ENCODE measurements around the gene ARL15.
"Not testable (repeated sequence)": the region's sequence is repeated elsewhere in the genome, so short reads cannot be mapped to it uniquely, and the experiment has no call there.

ARL15 gene

DNA sequence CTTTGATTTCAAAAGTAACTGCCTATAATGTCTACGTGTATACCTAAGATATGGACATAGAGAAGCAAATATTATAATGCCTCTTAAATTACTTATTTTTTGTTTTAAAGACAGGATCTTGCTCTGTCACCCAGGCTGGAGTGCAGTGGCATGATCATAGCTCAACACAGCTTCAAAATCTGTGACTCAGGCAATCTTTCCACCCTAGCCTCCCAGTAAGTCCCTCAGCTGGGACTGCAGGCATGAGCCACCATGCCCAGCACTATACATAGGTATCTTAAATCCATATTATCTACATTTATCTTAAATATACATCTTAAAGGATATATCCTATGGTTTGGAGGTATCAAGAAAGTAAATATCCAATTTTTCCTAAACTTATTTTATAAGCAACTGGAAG lies 261.2 kb downstream of the ARL15 start:
- DNase-seq (ENCODE audit: low read depth): no peak
- TF ChIP-seq CTCF (IDR thresholded peaks at IDR 0.05; ENCODE audit: low read depth, low read length) (no peak), POLR2A (IDR thresholded peaks at IDR 0.05; ENCODE audit: extremely low read depth, insufficient read length) (no peak), MAX (IDR thresholded peaks at IDR 0.05; ENCODE audit: low read depth, low read length) (no peak), MYC (IDR thresholded peaks at IDR 0.05; ENCODE audit: low read depth, low read length) (no peak)
- H3K4me3 ChIP-seq (ENCODE audit: low read depth, low read length): no peak overlapping the region

- DNase-seq (ENCODE audit: low read depth): no peak
- H3K4me3 ChIP-seq (ENCODE audit: low read depth, low read length): no peak overlapping the region
- TF ChIP-seq MYC (IDR thresholded peaks at IDR 0.05; ENCODE audit: low read depth, low read length) (no peak), MAX (IDR thresholded peaks at IDR 0.05; ENCODE audit: low read depth, low read length) (no peak), POLR2A (IDR thresholded peaks at IDR 0.05; ENCODE audit: extremely low read depth, insufficient read length) (no peak)
Observed at GRCh38 chr5:54045077-54045792, 265.1 kb downstream of the ARL15 start.

DNA sequence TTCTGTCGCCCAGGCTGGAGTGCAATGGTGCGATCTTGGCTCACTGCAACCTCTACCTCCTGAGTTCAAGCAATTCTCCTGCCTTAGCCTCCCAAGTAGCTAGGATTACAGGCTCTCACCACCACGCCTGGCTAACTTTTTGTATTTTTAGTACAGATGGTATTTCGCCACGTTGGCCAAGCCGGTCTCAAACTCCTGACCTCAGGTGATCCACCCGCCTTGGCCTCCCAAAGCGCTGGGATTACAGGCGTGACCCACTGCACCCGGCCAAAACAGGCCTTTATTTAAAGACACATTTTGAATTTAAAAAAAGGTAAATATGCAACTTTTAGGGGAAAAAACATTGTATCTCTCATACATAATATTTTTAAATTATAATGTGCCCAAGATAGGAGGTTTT lies 266.1 kb downstream of the ARL15 start:
- H3K4me3 ChIP-seq (ENCODE audit: low read depth, low read length); DNase-seq (ENCODE audit: low read depth): not testable (repeated sequence)

DNA sequence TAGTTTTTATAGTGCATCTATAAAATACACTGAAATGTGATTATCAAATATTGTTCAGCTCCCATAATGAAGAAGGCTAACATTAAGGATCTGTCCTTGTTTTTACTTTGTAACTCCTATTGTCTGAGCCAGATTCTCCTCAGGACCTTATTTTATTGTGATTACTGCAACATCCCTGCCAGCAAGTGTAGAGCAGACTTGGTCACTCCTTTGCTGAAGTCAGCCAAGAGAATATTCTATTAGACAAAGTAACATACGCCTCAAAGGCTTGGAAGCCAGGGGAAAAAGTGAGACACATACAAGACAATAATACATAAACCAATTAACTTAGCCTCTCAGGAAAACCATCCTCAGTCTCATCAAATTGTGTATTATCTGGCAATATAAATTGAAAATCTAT lies 269.6 kb downstream of the ARL15 start:
- H3K4me3 ChIP-seq (ENCODE audit: low read depth, low read length): no peak overlapping the region
- TF ChIP-seq MYC (IDR thresholded peaks at IDR 0.05; ENCODE audit: low read depth, low read length) (no peak), POLR2A (IDR thresholded peaks at IDR 0.05; ENCODE audit: extremely low read depth, insufficient read length) (no peak)
- no peak for DNase-seq (ENCODE audit: low read depth)

DNA sequence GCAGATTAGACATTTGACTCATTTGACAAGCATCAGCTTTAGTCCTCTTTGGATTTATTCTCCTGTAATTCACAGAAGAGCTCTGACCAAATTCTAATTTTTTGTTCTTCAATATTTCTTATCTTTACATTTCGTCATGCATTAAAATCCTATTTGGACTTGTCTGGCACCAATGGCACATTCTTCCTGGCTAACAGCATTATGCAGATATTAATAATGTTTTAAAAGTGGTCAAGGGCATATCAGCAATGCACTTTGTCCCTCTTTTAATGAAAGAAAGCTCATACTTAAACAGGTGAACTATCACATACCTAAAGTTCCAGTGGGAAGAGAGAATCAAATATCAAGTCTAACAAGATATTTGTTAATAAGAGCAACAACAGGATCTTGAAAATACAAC lies 270.4 kb downstream of the ARL15 start:
- H3K4me3 ChIP-seq (ENCODE audit: low read depth, low read length): no peak overlapping the region
- DNase-seq (ENCODE audit: low read depth): no peak
- TF ChIP-seq CTCF (IDR thresholded peaks at IDR 0.05; ENCODE audit: low read depth, low read length) (no peak), POLR2A (IDR thresholded peaks at IDR 0.05; ENCODE audit: extremely low read depth, insufficient read length) (no peak), MYC (IDR thresholded peaks at IDR 0.05; ENCODE audit: low read depth, low read length) (no peak), MAX (IDR thresholded peaks at IDR 0.05; ENCODE audit: low read depth, low read length) (no peak)

- DNase-seq (ENCODE audit: low read depth): no peak
- TF ChIP-seq MYC (IDR thresholded peaks at IDR 0.05; ENCODE audit: low read depth, low read length) (no peak), MAX (IDR thresholded peaks at IDR 0.05; ENCODE audit: low read depth, low read length) (no peak), CTCF (IDR thresholded peaks at IDR 0.05; ENCODE audit: low read depth, low read length) (no peak), POLR2A (IDR thresholded peaks at IDR 0.05; ENCODE audit: extremely low read depth, insufficient read length) (no peak)
- H3K4me3 ChIP-seq (ENCODE audit: low read depth, low read length): no peak overlapping the region
Observed at GRCh38 chr5:54037205-54037604, 273.2 kb downstream of the ARL15 start.

DNA sequence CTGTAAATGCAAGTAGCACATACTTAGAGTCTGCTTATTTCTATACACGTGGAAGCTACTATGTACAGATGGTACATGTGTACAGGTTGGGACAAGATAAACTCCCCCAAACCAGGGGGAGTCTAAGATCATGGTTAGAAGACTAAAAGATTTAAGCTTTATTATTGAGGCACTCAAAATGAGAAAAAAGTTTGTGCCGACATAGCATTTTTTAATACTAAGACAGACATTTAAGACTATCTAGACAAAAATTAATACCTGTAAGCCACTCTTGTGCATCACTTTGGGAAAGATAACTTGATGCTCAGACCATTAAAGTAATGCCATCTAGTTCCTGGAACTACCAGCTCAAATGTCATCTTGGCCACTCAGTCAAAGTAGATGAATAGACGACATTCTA lies 279.4 kb downstream of the ARL15 start:
- H3K4me3 ChIP-seq (ENCODE audit: low read depth, low read length): no peak overlapping the region
- TF ChIP-seq POLR2A (IDR thresholded peaks at IDR 0.05; ENCODE audit: extremely low read depth, insufficient read length) (no peak), MYC (IDR thresholded peaks at IDR 0.05; ENCODE audit: low read depth, low read length) (no peak), CTCF (IDR thresholded peaks at IDR 0.05; ENCODE audit: low read depth, low read length) (no peak), MAX (IDR thresholded peaks at IDR 0.05; ENCODE audit: low read depth, low read length) (no peak)
- DNase-seq (ENCODE audit: low read depth): no peak
